ENCODE results near the gene VASP. TPM values are rescaled to one million over a fixed set of nuclear protein-coding genes. Genes with fewer than 3 reads are reported as not detected.

Gene VASP
- polyA plus RNA-seq, 3 donors = 132 to 154 (median 144) TPM

DNA sequence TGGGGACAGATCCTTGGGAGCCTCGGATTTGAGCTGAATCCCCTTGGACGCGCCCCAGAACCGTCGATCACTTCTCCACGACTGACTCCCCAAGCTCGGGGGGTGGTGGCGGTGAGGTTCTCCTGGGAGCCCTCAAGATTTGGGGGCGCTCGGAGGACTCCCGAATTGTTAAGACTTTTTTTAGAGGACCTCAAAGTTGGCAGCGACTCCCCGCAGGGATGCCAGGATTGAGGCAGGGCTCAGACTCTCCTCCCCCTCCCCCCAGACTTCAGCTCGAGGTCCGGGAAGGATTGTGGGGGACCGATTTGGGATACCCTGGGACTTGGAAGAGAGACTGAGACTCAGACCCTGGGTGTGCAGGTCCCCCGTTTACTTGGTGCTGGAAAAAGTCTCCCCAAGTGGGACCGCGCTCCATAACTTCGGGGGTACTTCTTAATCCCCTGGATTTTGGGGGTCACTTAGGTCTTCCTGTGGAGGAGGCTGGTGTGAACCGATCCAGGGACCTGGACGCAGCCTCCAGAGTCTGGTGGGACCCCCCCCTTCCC is 665 bp downstream of the VASP start:
- peak overlapping the region; percentile 87 to 97 (median 92) for H3K27ac Mint-ChIP-seq
- DNase-seq = no peak
- Histone ChIP-seq H2AFZ (ENCODE audit: insufficient read depth, low read depth, low read length, poor library complexity, severe bottlenecking) (no peak overlapping the region), H3K27ac (ENCODE audit: low read depth in 1 of 2, low read length in 2 of 2) (peak overlapping the region; percentile 96 to 99), H3K79me2 (ENCODE audit: insufficient read depth, low read length) (peaks cover 61% of the 10 kb centered on the region), H3K27me3 (ENCODE audit: control insufficient read depth in 2 of 2, insufficient read depth in 2 of 2, low read length in 2 of 2) (no peaks in the 10 kb centered on the region), H3K4me2 (replicated peaks; ENCODE audit: extremely low read depth, low read length, poor library complexity, severe bottlenecking) (peak overlapping the region; percentile 100), H3K36me3 (replicated peaks in 1 of 2; ENCODE audit: control insufficient read depth in 1 of 2, insufficient read depth in 2 of 2, low read length in 2 of 2) (peaks cover 0 to 16% of the 10 kb centered on the region in 2 donors), H3K4me3 (replicated peaks in 1 of 3; ENCODE audit: low read depth in 2 of 3, low read length in 3 of 3) (peak overlapping the region; percentile 80 to 100 (median 91)), H3K4me1 (ENCODE audit: control insufficient read depth in 1 of 2, insufficient read depth in 2 of 2, low read length in 2 of 2) (peaks cover 59 to 76% of the 10 kb centered on the region in 2 donors), H3K9me3 (replicated peaks in 1 of 2; ENCODE audit: control insufficient read depth in 1 of 2, insufficient read depth in 1 of 2, low read length in 2 of 2) (no peaks in the 10 kb centered on the region), H4K20me1 (ENCODE audit: insufficient read depth, low read length) (peaks cover 57% of the 10 kb centered on the region), H3K9ac (ENCODE audit: insufficient read depth, low read length, poor library complexity, severe bottlenecking) (peak overlapping the region; percentile 88)
- H3K9me3 Mint-ChIP-seq = no peaks in the 10 kb centered on the region
- WGBS (ENCODE audit: insufficient coverage) = 6% methylated on average over 2 of the region's 22 CpGs
- peak overlapping the region; percentile 98 to 99 for H3K4me3 Mint-ChIP-seq
- TF ChIP-seq, protein P1, sequence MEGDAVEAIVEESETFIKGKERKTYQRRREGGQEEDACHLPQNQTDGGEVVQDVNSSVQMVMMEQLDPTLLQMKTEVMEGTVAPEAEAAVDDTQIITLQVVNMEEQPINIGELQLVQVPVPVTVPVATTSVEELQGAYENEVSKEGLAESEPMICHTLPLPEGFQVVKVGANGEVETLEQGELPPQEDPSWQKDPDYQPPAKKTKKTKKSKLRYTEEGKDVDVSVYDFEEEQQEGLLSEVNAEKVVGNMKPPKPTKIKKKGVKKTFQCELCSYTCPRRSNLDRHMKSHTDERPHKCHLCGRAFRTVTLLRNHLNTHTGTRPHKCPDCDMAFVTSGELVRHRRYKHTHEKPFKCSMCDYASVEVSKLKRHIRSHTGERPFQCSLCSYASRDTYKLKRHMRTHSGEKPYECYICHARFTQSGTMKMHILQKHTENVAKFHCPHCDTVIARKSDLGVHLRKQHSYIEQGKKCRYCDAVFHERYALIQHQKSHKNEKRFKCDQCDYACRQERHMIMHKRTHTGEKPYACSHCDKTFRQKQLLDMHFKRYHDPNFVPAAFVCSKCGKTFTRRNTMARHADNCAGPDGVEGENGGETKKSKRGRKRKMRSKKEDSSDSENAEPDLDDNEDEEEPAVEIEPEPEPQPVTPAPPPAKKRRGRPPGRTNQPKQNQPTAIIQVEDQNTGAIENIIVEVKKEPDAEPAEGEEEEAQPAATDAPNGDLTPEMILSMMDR (IDR thresholded peaks at IDR 0.05) = no peak
- peaks cover 21 to 36% of the 10 kb centered on the region in 2 donors for H3K36me3 Mint-ChIP-seq
- peaks cover 61% of the 10 kb centered on the region for H3K4me1 Mint-ChIP-seq
- intact Hi-C loops (cut with micrococcal nuclease) = loop anchor here in 1 of 2 donors (5.0 kb wide), 1 partner anchor 74 kb away; the partner anchor contains the start of gene OPA3
- no peaks in the 10 kb centered on the region for H3K27me3 Mint-ChIP-seq (ENCODE audit: low read depth in 3 of 3)

DNA sequence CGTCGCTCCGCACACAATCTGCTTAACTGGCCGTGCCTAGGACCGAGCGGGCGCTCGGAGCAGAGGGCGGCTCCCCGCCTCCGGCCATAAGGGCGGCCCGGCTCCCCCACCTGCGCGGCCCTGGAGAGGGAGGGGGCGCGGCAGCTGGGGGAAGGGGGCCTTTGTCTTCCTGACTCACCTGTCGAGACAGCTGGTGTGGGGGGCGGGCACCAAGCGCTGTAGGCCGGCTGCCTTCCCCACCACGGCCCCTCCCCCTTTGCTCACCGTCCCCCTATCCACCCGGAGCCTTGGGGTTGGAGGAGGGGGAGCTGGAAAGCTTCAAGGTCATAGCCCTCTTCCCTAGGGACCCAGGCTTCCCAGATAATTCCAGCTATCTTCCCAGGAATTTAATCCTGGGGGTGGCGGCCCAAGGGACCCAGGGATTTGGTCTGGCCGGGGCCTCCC is 1.2 kb downstream of the VASP start:
- H2AFZ ChIP-seq (ENCODE audit: insufficient read depth, low read depth, low read length, poor library complexity, severe bottlenecking) = no peak overlapping the region
- H3K79me2 ChIP-seq (ENCODE audit: insufficient read depth, low read length) = peaks cover 66% of the 10 kb centered on the region
- peaks cover 64% of the 10 kb centered on the region for H3K4me1 Mint-ChIP-seq
- H3K36me3 Mint-ChIP-seq = peaks cover 24 to 41% of the 10 kb centered on the region in 2 donors
- H3K4me3 ChIP-seq (replicated peaks in 1 of 3; ENCODE audit: low read depth in 2 of 3, low read length in 3 of 3) = peak overlapping the region; percentile 80 to 100 (median 91)
- intact Hi-C loops (cut with micrococcal nuclease) = loop anchor here in 1 of 2 donors (5.0 kb wide), 1 partner anchor 74 kb away; the partner anchor contains the start of gene OPA3
- peak overlapping the region; percentile 87 to 97 (median 94) for H3K27ac Mint-ChIP-seq
- peak overlapping the region; percentile 88 for H3K9ac ChIP-seq (ENCODE audit: insufficient read depth, low read length, poor library complexity, severe bottlenecking)
- H3K4me2 ChIP-seq (replicated peaks; ENCODE audit: extremely low read depth, low read length, poor library complexity, severe bottlenecking) = peak overlapping the region; percentile 100
- H3K27ac ChIP-seq (ENCODE audit: low read depth in 1 of 2, low read length in 2 of 2) = peak overlapping the region; percentile 96 to 99
- WGBS (ENCODE audit: insufficient coverage) = 0% methylated on average over 2 of the region's 26 CpGs
- peaks cover 0 to 16% of the 10 kb centered on the region in 2 donors for H3K36me3 ChIP-seq (replicated peaks in 1 of 2; ENCODE audit: control insufficient read depth in 1 of 2, insufficient read depth in 2 of 2, low read length in 2 of 2)
- no peaks in the 10 kb centered on the region for H3K9me3 ChIP-seq (replicated peaks in 1 of 2; ENCODE audit: control insufficient read depth in 1 of 2, insufficient read depth in 1 of 2, low read length in 2 of 2)
- DNase-seq = peak in 1 of 3 donors; percentile 14
- H3K9me3 Mint-ChIP-seq = no peaks in the 10 kb centered on the region
- H3K4me1 ChIP-seq (ENCODE audit: control insufficient read depth in 1 of 2, insufficient read depth in 2 of 2, low read length in 2 of 2) = peaks cover 60 to 76% of the 10 kb centered on the region in 2 donors
- H4K20me1 ChIP-seq (ENCODE audit: insufficient read depth, low read length) = peaks cover 62% of the 10 kb centered on the region
- no peaks in the 10 kb centered on the region for H3K27me3 ChIP-seq (ENCODE audit: control insufficient read depth in 2 of 2, insufficient read depth in 2 of 2, low read length in 2 of 2)
- TF ChIP-seq, protein P1 (IDR thresholded peaks at IDR 0.05) = no peak
- H3K27me3 Mint-ChIP-seq (ENCODE audit: low read depth in 3 of 3) = no peaks in the 10 kb centered on the region
- peak overlapping the region; percentile 98 to 99 for H3K4me3 Mint-ChIP-seq
